Mucosa of rectum (tissue), 2 donors: ENCODE measurements around the gene CTRL.
A peak's percentile ranks its signal among the peaks of the same experiment; 100 is the strongest.
"Not testable (repeated sequence)": the region's sequence is repeated elsewhere in the genome, so short reads cannot be mapped to it uniquely, and the experiment has no call there.

Experiments used
- H3K27ac ChIP-seq, 2 donors: one replicate each; pipeline ENCODE4 v1.7.0; 2013; ENCODE audit warnings: inconsistent platforms in 2 of 2, low read depth in 2 of 2, low read length in 2 of 2
- H3K27me3 ChIP-seq, 2 donors: one replicate each; pipeline ENCODE4 v1.7.0; 2013; ENCODE audit warnings: low read length in 2 of 2; ENCODE audit not compliant: control insufficient read depth in 2 of 2, insufficient read depth in 2 of 2
- H3K36me3 ChIP-seq, 2 donors: one replicate each; pipeline ENCODE4 v1.7.0; 2013; ENCODE audit warnings: low read length in 2 of 2; ENCODE audit not compliant: control insufficient read depth in 2 of 2, insufficient read depth in 2 of 2
- H3K4me1 ChIP-seq, 2 donors: one replicate each; pipeline ENCODE4 v1.7.0; 2013; ENCODE audit warnings: low read length in 2 of 2, mild to moderate bottlenecking in 1 of 2; ENCODE audit not compliant: control insufficient read depth in 2 of 2, insufficient read depth in 2 of 2
- H3K4me3 ChIP-seq, 2 donors: one replicate each; pipeline ENCODE4 v1.7.0; 2013; ENCODE audit warnings: low read length in 2 of 2
- H3K9ac ChIP-seq, 2 donors: one replicate each; pipeline ENCODE4 v1.7.0; 2013; ENCODE audit warnings: low read length in 2 of 2, low read depth in 1 of 2, mild to moderate bottlenecking in 1 of 2
- H3K9me3 ChIP-seq, 2 donors: one replicate each; pipeline ENCODE4 v1.7.0; 2013; ENCODE audit warnings: low read length in 2 of 2; ENCODE audit not compliant: control insufficient read depth in 2 of 2
- donor health status: healthy.
- donor health status: Normal muscosa, but diverticular disease.

CTRL gene

GRCh38 chr16:67931712-67932461 is at the start of gene CTRL:
CTRL (minus strand) TSS chr16:67931862; CDS start chr16:67931852, 10 bp downstream.
- H3K9ac ChIP-seq: no peak within 1 kb of the TSS
- peaks cover 12 to 13% of the 10 kb centered on the region in 2 donors for H3K4me1 ChIP-seq
- no peak within 1 kb of the TSS for H3K4me3 ChIP-seq
- peaks cover 35 to 65% of the 10 kb centered on the region in 2 donors for H3K36me3 ChIP-seq
- no peaks in the 10 kb centered on the region for H3K9me3 ChIP-seq
- no peak within 1 kb of the TSS for H3K27ac ChIP-seq
- no peaks in the 10 kb centered on the region for H3K27me3 ChIP-seq

GRCh38 chr16:67979955-67980678 is 48.5 kb upstream of the CTRL start, which contains the start of gene DPEP3:
DPEP3 (minus strand) TSS chr16:67980499; CDS start chr16:67980380, 119 bp downstream.
- no peak within 1 kb of the TSS for H3K4me3 ChIP-seq
- no peak within 1 kb of the TSS for H3K27ac ChIP-seq
- H3K4me1 ChIP-seq: peaks cover 0 to 10% of the 10 kb centered on the region in 2 donors
- H3K9ac ChIP-seq: no peak within 1 kb of the TSS
- H3K36me3 ChIP-seq: no peaks in the 10 kb centered on the region
- H3K27me3 ChIP-seq: no peaks in the 10 kb centered on the region
- no peaks in the 10 kb centered on the region for H3K9me3 ChIP-seq

GRCh38 chr16:67977469-67978227 is 46.0 kb upstream of the CTRL start:
- H3K9me3 ChIP-seq: no peaks in the 10 kb centered on the region
- no peaks in the 10 kb centered on the region for H3K36me3 ChIP-seq
- no peaks in the 10 kb centered on the region for H3K27me3 ChIP-seq
- no peak overlapping the region for H3K27ac ChIP-seq
- H3K4me1 ChIP-seq: no peaks in the 10 kb centered on the region
- H3K4me3 ChIP-seq: no peak overlapping the region
- no peak overlapping the region for H3K9ac ChIP-seq

GRCh38 chr16:67977005-67977404 is 45.3 kb upstream of the CTRL start:
- Histone ChIP-seq H3K9me3 (no peaks in the 10 kb centered on the region), H3K36me3 (no peaks in the 10 kb centered on the region), H3K27me3 (no peaks in the 10 kb centered on the region), H3K4me3 (no peak overlapping the region), H3K27ac (no peak overlapping the region), H3K4me1 (no peaks in the 10 kb centered on the region), H3K9ac (no peak overlapping the region)

- H3K27ac ChIP-seq: no peak overlapping the region
- no peaks in the 10 kb centered on the region for H3K4me1 ChIP-seq
- no peaks in the 10 kb centered on the region for H3K27me3 ChIP-seq
- no peak overlapping the region for H3K4me3 ChIP-seq
- no peak overlapping the region for H3K9ac ChIP-seq
- H3K9me3 ChIP-seq: no peaks in the 10 kb centered on the region
- no peaks in the 10 kb centered on the region for H3K36me3 ChIP-seq
Measured at GRCh38 chr16:67976205-67976604, 44.5 kb upstream of the CTRL start.

GRCh38 chr16:67975321-67976105 is 43.9 kb upstream of the CTRL start:
- Histone ChIP-seq H3K4me1 (no peaks in the 10 kb centered on the region), H3K4me3 (no peak overlapping the region), H3K9ac (no peak overlapping the region), H3K9me3 (no peaks in the 10 kb centered on the region), H3K27ac (peak overlapping the region in 1 of 2 donors; percentile 56), H3K27me3 (no peaks in the 10 kb centered on the region), H3K36me3 (no peaks in the 10 kb centered on the region)

GRCh38 chr16:67972285-67972684 is 40.6 kb upstream of the CTRL start:
- not testable (repeated sequence) for H3K4me3 ChIP-seq, H3K9ac ChIP-seq, H3K27me3 ChIP-seq, H3K36me3 ChIP-seq, H3K4me1 ChIP-seq, H3K27ac ChIP-seq, H3K9me3 ChIP-seq

- Histone ChIP-seq H3K27me3 (peaks cover 2 to 4% of the 10 kb centered on the region in 2 donors), H3K9ac (no peak overlapping the region), H3K4me3 (no peak overlapping the region), H3K36me3 (no peaks in the 10 kb centered on the region), H3K4me1 (peaks cover 11 to 13% of the 10 kb centered on the region in 2 donors), H3K27ac (no peak overlapping the region), H3K9me3 (no peaks in the 10 kb centered on the region)
Measured at GRCh38 chr16:67971111-67971510, 39.4 kb upstream of the CTRL start.

GRCh38 chr16:67969254-67970039 is 37.8 kb upstream of the CTRL start:
- H3K27me3 ChIP-seq: peaks cover 2 to 4% of the 10 kb centered on the region in 2 donors
- H3K9me3 ChIP-seq: no peaks in the 10 kb centered on the region
- H3K9ac ChIP-seq: peak overlapping the region; percentile 68 to 77
- peak overlapping the region; percentile 82 to 89 for H3K27ac ChIP-seq
- peaks cover 11 to 22% of the 10 kb centered on the region in 2 donors for H3K4me1 ChIP-seq
- H3K36me3 ChIP-seq: no peaks in the 10 kb centered on the region
- H3K4me3 ChIP-seq: peak overlapping the region; percentile 74 to 79
